ENCODE results near the gene PDHX. TPM values are rescaled to one million over a fixed set of nuclear protein-coding genes. Genes with fewer than 3 reads are reported as not detected.

Gene PDHX
- polyA plus RNA-seq, 3 donors, result 9.3 to 19.5 (median 17.5) TPM

DNA sequence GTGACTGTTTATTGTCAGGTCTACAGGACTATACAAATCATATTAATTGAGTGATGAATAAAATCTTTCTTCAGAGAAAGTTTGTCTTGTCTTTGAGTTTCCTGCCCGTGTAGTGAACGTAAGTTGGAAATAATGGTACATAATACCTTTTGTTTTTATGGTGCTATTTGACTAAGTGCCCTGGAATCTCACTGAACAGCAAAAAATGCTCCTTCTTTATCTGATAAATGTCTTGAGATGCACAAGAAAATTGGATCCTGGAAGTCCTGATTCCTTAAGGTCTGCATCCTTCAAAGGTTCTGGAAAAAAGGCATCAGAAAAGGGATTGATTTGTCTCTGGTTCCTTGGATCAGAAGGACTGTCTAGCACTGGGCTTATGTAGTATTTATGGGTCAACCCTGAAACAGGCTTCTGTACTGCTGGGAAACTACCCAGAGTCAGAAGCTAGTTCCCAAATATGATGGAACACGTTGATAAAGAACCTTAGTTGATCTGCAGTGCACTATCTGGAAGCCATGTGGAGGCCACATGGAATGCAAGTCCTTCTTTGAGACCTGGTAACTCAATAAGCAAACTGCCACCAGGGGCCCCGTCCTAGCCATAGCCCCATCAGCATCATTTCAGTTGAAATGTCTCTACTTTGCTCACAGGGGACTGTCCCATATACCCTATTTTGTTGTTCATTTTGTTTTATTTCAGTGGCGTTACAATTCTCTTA lies 122.0 kb downstream of the PDHX start:
- intact Hi-C loops (cut with micrococcal nuclease), result loop anchor here in 1 of 2 donors (5.0 to 10.0 kb wide), 2 partner anchors 36 to 384 kb away; no protein-coding TSS in a partner anchor
- H3K27ac Mint-ChIP-seq, result peak overlapping the region in 1 of 7 donors; percentile 40

DNA sequence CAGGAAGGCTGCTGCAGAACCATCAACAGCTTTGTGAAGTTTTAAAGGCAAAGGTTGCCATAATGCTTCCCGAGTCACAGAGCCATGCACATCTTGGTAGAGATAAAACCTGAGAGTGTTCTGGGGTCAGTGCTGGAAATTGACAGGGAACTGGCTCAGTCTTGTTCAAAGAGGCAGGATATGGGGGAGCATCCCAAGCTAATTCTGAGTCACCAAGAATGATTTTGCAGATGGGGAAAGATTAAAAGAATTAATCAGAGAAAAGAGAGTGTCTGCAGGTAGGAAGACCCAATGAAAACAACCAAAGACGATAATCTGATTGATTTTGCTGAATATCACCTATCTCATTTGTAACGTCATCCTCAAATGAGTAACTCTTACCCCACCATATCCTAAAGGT lies 122.7 kb downstream of the PDHX start:
- Histone ChIP-seq H3K36me3 (replicated peaks in 1 of 2; ENCODE audit: control insufficient read depth in 1 of 2, insufficient read depth in 2 of 2, low read length in 2 of 2) (no peaks in the 10 kb centered on the region), H3K4me1 (ENCODE audit: control insufficient read depth in 1 of 2, insufficient read depth in 2 of 2, low read length in 2 of 2) (peaks cover 43% of the 10 kb centered on the region in 2 donors), H2AFZ (ENCODE audit: insufficient read depth, low read depth, low read length, poor library complexity, severe bottlenecking) (no peak overlapping the region), H3K79me2 (ENCODE audit: insufficient read depth, low read length) (no peaks in the 10 kb centered on the region), H3K4me3 (replicated peaks in 1 of 3; ENCODE audit: low read depth in 2 of 3, low read length in 3 of 3) (no peak overlapping the region), H3K9me3 (replicated peaks in 1 of 2; ENCODE audit: control insufficient read depth in 1 of 2, insufficient read depth in 1 of 2, low read length in 2 of 2) (no peaks in the 10 kb centered on the region), H3K4me2 (replicated peaks; ENCODE audit: extremely low read depth, low read length, poor library complexity, severe bottlenecking) (no peak overlapping the region), H3K9ac (ENCODE audit: insufficient read depth, low read length, poor library complexity, severe bottlenecking) (no peak overlapping the region), H3K27ac (ENCODE audit: low read depth in 1 of 2, low read length in 2 of 2) (no peak overlapping the region), H3K27me3 (ENCODE audit: control insufficient read depth in 2 of 2, insufficient read depth in 2 of 2, low read length in 2 of 2) (no peaks in the 10 kb centered on the region), H4K20me1 (ENCODE audit: insufficient read depth, low read length) (no peaks in the 10 kb centered on the region)
- DNase-seq, result no peak
- Mint-ChIP-seq H3K36me3 (peaks cover 4 to 9% of the 10 kb centered on the region in 2 donors), H3K4me3 (no peak overlapping the region), H3K9me3 (peaks cover 0 to 9% (median 5%) of the 10 kb centered on the region in 7 donors), H3K4me1 (peaks cover 46% of the 10 kb centered on the region), H3K27ac (peak overlapping the region in 1 of 7 donors; percentile 6), H3K27me3 (ENCODE audit: low read depth in 3 of 3) (peaks cover 0 to 4% (median 0%) of the 10 kb centered on the region in 3 donors)
- TF ChIP-seq, protein P1, sequence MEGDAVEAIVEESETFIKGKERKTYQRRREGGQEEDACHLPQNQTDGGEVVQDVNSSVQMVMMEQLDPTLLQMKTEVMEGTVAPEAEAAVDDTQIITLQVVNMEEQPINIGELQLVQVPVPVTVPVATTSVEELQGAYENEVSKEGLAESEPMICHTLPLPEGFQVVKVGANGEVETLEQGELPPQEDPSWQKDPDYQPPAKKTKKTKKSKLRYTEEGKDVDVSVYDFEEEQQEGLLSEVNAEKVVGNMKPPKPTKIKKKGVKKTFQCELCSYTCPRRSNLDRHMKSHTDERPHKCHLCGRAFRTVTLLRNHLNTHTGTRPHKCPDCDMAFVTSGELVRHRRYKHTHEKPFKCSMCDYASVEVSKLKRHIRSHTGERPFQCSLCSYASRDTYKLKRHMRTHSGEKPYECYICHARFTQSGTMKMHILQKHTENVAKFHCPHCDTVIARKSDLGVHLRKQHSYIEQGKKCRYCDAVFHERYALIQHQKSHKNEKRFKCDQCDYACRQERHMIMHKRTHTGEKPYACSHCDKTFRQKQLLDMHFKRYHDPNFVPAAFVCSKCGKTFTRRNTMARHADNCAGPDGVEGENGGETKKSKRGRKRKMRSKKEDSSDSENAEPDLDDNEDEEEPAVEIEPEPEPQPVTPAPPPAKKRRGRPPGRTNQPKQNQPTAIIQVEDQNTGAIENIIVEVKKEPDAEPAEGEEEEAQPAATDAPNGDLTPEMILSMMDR (IDR thresholded peaks at IDR 0.05), result no peak
- WGBS (ENCODE audit: insufficient coverage), result 100% methylated on average over 1 of the region's 3 CpGs
- intact Hi-C loops (cut with micrococcal nuclease), result loop anchor here in 1 of 2 donors (5.0 to 10.0 kb wide), 2 partner anchors 37 to 384 kb away; no protein-coding TSS in a partner anchor

More for the DNA sequence above, 122.0 kb downstream of the PDHX start:
- Histone ChIP-seq H2AFZ (ENCODE audit: insufficient read depth, low read depth, low read length, poor library complexity, severe bottlenecking) (no peak overlapping the region), H3K36me3 (replicated peaks in 1 of 2; ENCODE audit: control insufficient read depth in 1 of 2, insufficient read depth in 2 of 2, low read length in 2 of 2) (no peaks in the 10 kb centered on the region), H3K27me3 (ENCODE audit: control insufficient read depth in 2 of 2, insufficient read depth in 2 of 2, low read length in 2 of 2) (no peaks in the 10 kb centered on the region), H3K9me3 (replicated peaks in 1 of 2; ENCODE audit: control insufficient read depth in 1 of 2, insufficient read depth in 1 of 2, low read length in 2 of 2) (no peaks in the 10 kb centered on the region), H4K20me1 (ENCODE audit: insufficient read depth, low read length) (no peaks in the 10 kb centered on the region), H3K9ac (ENCODE audit: insufficient read depth, low read length, poor library complexity, severe bottlenecking) (no peak overlapping the region), H3K4me1 (ENCODE audit: control insufficient read depth in 1 of 2, insufficient read depth in 2 of 2, low read length in 2 of 2) (peaks cover 36 to 39% of the 10 kb centered on the region in 2 donors), H3K4me2 (replicated peaks; ENCODE audit: extremely low read depth, low read length, poor library complexity, severe bottlenecking) (no peak overlapping the region), H3K27ac (ENCODE audit: low read depth in 1 of 2, low read length in 2 of 2) (no peak overlapping the region), H3K4me3 (replicated peaks in 1 of 3; ENCODE audit: low read depth in 2 of 3, low read length in 3 of 3) (no peak overlapping the region), H3K79me2 (ENCODE audit: insufficient read depth, low read length) (no peaks in the 10 kb centered on the region)
- H3K27me3 Mint-ChIP-seq (ENCODE audit: low read depth in 3 of 3), result peaks cover 0 to 4% (median 0%) of the 10 kb centered on the region in 3 donors
- WGBS (ENCODE audit: insufficient coverage), result 89% methylated on average over 2 of the region's 5 CpGs
- peaks cover 4 to 9% of the 10 kb centered on the region in 2 donors for H3K36me3 Mint-ChIP-seq
- H3K4me1 Mint-ChIP-seq, result peaks cover 45% of the 10 kb centered on the region
- H3K4me3 Mint-ChIP-seq, result no peak overlapping the region
- H3K9me3 Mint-ChIP-seq, result peaks cover 0 to 11% (median 5%) of the 10 kb centered on the region in 7 donors
- TF ChIP-seq, protein P1 (IDR thresholded peaks at IDR 0.05), result no peak
- no peak for DNase-seq
